Stimulated activated CD4-positive, alpha-beta T cell treated with anti-CD3 and anti-CD28 coated beads, Interleukin-1b, Interleukin-23, amount 100 ng/mL, for 24 hours (primary cell): ENCODE measurements around the gene FYB1.
"Not testable (repeated sequence)": the region's sequence is repeated elsewhere in the genome, so short reads cannot be mapped to it uniquely, and the experiment has no call there.

Source experiments
- DNase-seq, 4 experiments: peaks; one replicate each; pipeline ENCODE4 v3.0.0-alpha.2; 2020; ENCODE audit warnings: low read depth in 4 of 4, low spot score in 1 of 4

FYB1 gene

DNA sequence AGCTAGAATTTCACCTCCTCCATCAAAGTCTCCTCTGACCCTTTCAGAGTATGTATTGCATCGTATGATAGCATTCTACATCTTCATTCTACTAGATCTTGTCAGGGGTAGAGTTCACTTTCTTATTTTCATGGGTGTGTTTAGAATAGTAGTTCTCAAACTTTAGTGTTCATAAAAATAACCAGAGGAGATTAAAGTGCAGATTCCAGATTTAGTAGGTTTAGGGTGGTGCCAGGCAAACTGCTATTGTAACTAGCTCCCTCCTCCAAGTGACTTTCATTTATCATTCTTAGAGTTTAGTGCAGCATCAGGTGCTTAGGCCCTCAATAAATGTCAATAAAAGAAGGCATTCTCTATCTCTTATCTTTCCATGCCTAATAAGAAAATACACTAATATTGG lies 7.2 kb upstream of the FYB1 start:
- DNase-seq = no peak

DNA sequence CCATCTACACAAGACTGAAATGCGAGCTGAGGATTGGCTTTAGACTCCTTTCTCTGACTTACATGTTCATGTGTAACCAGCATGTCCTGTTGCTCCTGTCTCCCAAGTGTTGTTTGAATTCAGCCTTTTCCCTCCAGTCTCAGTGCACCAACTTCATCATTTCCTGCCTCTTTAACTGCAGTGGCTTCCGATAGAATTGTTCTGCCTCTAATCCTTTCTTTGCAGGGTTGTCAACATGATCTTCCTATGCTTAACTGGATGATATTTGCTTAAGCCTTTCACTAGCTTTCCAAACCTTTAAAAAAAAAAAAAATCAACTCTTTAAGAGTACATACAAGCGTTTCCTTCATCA lies 6.7 kb upstream of the FYB1 start:
- no peak for DNase-seq

DNA sequence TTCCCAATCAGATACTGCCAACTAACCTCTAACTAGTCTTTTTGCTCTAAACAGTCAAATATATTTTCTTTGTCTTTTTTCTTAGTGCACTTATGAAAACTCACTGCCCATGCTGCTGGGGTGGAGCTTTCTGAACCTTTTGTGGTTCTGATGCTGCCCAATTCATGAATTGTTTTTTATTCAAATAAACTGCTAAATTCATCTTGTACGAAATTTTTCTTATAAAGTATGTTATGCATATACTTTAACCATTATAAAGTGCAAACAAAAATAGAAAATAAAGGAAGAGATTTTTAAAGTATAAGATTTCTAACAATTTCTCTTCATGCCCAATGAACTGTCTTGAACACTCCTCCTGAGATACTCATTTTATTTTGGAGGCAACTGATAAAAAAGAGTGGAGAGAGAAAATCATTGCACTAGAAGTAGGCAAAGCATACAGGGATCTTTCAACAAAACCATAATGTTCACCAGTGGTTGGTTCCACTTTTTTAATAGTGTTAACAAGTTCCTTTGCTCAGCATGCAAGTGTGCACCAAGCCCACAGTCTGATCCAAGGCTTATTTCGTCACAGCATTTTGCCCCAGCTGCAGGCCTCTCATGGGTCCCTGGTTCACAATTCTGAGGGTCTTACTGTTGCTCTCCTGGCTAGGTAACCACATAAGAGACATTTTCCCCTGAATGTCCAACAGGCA lies 6.2 kb upstream of the FYB1 start:
- no peak for DNase-seq

DNA sequence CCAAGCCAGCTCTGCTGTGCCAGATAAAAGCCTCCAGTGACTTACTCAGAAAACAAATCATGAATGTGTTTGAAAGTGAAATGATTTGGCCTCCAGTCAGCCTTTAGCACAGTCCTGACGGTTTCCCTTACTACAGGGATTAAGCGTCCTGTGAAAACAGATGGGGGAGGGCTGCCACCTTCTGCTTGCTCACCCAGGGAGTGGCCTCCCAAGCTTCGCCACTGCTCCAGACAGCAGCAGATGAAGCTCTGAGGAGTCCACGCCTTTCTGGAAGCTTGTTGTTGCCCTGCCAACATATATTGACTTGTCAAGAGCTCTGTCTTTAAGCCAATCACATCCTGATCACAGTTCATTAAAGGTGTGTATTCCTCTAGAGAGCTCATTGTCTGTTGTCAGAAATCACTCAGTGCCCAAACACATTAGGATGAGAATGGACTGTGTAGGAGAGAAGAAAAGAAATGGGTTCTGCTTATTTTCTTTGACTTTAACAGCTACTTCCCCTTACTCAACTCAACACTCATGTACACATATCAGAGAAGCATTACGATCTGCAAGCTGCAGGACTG lies 4.9 kb upstream of the FYB1 start:
- no peak for DNase-seq

DNA sequence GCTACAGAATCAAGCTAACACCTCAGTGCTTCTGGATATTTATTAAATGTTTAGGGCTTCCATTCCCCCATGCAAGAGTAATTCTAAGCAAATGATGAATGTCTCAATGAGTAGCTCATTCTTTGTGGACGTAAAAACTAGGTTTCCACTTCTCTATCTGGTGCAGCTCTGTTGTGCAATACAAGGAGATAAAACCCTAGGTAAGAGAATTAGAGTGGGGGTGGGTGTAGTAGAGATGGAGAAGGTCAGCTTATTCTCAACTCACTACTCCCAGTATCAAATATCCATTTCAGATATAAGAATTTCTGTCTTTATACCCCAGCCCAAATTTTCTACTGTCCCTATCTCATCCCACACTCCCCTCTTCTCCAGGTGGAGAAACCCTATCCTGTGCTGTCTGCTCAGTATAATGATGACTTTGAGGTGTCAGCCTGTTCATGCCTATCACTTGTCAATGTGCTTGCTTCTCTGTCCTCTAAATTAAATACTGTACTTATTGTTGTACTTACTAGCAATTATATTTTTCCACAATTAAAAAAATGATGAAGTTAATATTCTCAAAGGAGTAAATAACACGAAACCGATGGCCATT lies 4.3 kb upstream of the FYB1 start:
- DNase-seq = no peak

DNA sequence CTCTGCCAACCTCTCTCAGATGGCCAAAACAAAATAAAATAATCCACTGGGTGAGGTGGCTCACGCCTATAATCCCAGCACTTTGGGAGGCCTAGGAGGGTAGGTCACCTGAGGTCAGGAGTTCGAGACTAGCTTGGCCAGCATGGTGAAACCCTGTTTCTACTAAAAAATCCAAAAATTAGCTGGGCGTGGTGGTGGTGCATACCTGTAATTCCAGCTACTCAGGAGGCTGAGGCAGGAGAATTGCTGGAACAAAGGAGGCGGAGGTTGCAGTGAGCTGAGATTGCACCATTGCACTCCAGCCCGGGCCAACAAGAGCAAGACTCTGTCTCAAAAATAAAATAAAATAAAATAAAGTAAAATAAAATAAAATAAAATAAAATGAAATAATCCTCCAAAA lies 2.3 kb upstream of the FYB1 start:
- not testable (repeated sequence) for DNase-seq

DNA sequence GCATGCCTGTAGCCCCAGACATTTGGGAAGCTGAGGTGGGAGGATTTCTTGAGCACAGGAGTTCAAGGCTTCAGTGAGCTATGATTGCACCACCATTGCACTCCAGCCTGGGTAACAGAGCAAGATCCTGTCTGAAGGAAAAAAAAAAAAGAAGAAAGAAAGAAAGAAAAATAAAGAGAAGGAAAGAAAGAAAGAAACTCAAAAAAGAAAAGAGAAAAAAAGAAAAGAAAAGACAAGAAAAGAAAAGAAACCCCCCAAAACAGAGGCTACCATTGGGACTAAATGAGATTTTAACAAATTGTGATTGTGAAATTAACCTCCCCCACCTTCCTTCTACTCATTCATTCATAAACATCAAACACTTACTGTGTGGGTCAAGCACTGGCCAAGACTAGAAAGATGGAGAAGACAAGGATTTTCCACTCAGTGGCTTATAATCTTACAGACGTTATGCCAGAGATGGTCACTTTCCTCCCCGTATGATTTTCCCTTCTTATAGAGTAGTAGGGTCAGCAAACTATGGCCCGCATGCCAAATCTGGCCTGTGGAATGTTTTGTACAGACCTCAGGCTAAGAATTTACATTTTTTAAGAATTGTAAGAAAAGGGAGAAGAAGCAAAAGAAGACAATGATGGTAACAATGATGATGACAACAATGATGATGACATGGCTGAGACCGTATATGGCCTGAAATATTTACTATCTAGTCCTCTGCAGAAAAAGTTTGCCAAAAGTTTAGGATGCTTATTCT lies 1.1 kb upstream of the FYB1 start:
- DNase-seq = no peak

DNA sequence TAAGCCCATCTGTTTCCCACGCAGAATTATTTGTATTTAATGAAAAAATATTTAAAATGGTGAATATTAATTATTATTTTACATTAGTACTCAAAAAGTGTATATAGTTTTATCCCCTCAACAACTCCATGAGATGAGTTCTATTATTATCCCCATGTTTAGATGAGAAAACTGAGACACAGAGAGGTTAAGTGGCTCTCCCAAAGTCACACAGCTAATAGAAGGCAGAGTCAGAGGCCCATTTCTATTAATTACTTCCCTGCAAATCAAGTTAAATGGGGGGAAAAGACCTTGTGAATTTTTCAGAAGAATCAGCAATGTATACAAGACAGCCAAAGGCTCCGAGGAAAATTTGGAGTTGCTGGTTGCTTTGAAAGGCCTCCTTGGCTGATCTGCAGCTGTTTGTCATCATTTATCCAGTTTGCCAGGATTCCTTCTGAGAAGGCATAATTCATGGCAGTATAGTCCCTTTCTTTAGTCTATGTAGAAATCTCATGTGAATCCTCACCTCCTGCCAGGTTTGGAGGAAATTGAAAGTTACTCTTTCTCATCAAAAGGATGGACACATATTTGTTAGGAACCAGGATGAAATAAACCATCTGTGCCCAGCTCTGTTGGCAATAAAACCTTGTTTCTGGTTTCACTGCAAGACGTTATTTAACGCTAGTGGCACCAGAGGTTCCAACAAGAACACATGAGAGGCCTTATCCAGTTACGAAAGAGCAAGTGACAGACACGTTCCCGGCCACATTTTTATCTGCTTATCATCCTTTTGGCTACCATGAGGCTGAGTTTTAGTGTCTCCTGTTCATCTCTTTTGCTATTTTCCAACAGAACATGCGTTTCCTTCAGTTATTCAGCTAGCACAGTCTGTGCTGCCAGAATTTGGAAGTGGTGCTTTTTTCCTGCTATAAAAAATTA lies 621 bp downstream of the FYB1 start:
- DNase-seq = no peak

DNA sequence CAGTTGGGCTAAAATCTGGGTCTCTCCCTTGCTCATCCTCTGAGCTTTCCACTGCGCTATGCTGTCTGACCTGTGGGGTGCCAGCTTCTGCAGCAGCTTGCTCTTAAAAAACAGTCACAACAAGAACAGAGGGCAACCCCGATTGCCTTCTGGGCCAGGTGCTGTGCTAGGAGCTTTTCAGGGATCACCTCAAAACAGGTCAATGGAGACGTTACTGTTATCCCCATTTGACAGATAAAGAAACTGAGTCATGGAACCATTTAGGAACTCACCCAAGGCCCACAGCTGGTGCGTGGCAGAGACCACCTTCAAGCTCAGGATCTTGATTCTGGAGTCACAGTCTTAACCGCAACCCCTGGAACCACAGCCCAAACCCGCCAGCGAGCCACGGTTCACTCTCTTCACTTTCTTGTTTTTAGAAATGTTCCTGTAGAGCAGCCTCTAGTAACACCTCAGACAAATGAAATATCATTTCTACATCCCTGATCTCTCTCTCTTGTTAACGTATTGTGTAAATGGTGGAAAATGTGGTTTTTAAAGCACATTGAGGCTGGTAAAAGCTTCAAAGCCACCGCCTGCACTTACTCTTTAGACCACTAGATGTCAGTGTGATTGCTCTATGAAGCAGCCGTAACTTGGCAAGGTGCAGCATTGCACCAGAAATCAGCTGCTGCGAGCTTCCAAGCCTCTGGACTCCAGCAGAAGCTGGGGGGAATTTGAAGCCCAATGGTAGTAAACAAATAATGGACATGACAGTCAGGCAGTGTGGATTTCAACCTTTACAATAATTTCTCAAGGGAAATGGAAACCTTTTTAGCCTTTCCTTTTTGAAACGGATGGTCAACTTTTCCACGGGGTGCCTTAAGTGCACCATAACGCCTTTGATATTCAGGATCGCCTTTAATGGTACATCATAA lies 1.7 kb downstream of the FYB1 start:
- DNase-seq = peak in 3 of 4 experiments; percentile 56 to 71 (median 61)

DNA sequence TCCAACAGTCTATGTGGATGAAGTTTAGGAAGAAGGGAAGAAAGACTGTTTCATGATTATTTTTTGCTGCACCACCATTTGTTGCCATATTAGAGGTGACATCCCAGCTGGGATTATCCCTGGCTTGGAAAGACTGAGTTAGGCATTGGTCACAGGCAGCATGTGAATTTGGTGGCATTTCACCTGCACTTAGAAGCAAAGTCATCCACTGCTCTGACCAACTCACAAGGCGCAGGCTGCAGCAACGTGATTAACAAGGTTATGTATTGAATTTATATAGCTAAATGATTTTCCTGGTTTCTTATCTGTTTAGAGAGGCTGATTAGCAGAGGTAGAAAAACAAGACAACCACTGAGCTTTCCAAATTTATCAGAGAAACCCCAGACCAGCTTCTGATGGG lies 2.7 kb downstream of the FYB1 start:
- DNase-seq = no peak

DNA sequence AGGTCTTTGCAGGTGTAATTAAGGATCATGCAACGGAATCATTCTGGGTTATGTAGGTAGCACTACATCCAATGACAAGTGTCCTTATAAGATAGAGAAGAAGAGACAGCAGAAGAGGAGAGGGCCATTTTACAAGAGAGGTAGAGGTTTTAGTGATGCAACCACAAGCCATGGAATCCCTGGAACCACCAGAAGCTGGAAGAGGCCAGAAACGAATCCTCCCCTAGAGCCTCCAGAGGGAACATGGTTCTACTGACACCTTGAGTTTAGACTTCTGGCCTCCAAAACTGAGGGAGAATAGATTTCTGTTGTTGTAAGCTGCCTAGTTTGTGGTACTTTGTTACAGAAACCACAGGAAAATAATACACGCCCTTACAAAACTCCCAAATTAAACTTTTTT lies 3.5 kb downstream of the FYB1 start:
- no peak for DNase-seq

DNA sequence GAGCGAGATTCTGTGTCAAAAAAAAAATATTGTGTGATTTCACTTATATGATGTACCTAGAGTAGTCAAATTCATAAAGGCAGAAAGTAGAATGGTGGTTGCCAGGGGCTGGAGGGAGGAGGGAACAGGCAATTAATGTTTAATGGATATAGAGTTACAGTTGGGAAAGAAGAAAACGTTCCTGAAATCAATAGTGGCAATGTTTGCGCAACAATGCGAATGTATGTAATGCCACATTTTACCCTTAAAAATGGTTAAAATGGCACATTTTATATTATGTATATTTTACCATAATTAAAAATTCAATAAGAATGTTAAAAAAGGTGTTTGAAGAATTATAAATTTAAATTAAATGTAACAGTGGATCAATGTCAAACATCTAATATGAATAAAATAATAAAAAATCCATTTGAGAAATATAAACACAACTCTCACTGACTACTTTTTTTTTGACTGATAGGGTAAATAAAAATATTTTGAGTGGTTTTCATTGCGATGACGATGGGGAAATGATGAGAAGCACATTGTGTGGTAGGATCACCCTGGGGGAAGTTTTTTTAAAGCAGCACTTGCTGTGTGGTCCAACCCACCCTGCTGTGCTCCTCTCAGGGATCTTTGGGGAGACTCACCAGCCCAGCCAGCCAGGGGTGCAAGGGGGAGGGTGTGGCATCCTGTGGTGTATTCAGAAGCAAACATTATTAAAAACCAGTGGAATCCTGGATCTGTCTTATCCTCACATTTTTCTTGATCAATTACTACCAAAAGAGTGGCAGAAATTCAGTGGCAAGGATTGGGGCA lies 4.3 kb downstream of the FYB1 start:
- DNase-seq = no peak

DNA sequence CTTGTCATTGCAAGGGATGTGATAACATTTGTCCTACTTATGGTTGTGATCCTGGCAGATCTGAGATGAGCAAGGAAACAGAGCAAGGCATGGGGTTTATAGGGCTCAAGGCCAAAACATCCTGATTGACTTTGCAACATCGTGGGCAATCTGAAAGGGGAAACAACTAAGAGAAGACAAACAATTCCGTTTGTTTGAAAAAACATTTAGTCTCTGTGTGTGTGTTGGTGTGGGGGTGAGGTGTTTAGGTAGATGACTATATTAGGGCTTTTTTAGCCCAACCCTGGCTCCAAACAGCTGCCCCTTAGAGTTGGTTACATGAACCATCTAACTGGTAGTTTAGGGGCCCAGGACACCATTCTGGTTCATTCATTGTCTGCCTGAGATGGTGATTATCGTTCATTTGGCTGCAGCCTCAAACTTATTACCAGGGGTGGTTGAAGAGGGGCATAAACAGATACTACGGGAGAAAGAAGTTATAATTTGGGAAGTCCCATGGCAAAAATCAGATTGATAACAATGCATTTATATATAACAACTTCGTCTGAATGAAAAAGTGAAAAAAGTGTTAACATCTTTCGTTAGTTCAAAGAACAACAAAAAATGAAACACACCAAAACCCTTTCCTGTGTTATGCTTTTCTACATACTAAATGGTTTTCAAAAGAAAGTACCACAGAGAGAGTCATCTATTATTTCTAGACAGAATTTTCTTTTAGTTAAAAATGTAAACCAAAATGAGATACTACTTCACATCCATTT lies 5.7 kb downstream of the FYB1 start:
- DNase-seq = no peak

DNA sequence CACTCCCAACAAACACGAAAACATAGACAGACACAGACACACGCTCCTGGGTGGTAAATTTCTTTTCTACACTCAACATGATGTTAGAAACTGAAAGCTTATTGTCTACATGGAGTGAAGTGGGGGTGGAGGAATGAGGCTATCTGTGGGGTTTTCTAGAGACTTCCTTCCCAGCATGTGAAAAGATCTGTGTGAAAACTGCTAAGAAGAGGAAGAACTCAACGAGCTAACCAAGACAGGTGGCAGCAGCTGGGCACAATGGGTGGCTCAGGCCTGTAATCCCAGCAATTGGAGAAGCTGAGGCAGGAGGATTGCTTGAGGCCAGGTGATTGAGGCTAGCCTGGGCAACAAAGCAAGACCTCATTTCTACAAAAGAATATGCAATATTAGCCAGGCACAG lies 7.6 kb downstream of the FYB1 start:
- no peak for DNase-seq

DNA sequence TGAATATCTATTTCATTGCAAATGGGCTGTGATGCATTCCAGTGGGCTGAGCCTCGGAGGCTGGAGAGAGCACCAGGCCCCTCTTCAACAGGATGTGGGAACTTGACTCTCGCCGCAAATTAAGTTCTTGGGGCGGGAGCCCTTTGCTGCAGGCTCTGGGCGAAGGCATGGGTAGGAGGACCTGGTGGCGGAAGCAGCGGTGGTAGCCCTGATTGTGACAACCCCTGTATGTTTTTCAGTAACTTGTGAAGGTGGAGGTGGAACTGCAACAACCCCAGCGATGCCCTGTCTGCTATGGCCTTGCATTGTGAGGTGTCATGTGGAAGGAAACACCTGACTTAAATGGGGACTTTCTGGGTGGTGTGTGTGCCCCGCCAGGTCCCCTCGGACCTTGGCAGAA lies 9.4 kb downstream of the FYB1 start:
- DNase-seq = peak in 2 of 4 experiments; percentile 52 to 64

DNA sequence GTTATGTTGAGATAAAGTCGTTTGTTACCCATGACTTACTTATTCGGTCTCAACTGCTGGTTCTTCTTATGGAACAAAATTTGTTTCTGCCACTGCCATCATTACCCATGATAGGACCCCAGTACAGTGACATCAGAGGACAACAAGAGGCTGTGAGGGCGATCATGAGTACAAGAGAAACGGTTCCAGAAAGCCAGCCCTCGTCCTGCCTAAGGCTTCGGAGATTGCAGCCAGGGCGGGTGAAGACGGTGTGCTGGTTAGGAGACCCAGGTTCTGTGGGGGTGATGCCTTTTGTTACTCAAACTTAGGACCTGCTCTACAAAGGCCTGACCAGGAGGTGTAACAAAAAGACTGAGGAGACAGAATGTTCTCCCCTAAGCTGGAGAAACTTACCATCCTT lies 10.9 kb downstream of the FYB1 start:
- no peak for DNase-seq

DNA sequence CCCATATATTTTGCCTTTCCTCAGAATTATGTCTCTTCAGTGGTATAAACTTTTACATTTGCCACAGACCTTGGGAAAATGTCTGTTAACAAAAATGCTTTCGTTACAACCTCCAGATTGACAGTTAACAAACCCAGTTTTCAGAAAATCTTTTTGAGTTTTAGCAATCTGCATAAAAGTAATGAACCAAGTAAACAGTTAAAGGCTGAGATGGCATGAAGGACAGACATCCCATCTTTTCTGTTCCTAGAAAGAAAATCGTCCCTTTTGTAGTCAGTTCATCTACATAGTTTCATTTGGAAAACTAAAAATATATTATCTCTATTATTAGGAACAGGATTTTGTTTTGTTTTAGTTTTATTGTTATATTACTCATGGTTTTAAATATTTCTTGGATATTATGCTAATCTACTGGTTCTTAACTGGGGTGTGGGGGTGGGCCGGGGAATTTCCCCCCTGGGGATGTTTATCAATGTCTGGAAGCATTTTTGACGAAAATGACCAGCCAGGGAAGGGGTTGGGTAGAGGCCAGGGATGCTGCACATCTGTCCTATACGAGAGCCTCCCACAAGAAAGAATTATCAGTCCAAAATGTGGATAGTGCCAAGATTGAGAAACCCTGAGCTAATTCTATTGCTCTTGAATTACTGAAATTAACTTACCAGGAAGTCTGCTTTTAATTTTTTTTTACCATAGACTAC lies 11.9 kb downstream of the FYB1 start:
- DNase-seq = no peak
